ENCODE measurements around the gene ANK3. TPM values are rescaled to one million over a fixed set of nuclear protein-coding genes. Genes with fewer than 3 reads are reported as not detected.

Gene ANK3
- total RNA-seq, 4 donors from 2014 or later: 34.8 to 91.3 (median 56.7) TPM

- intact Hi-C loops (cut with DNase I; ENCODE audit: low total_unique reads): no loop called here
- H3K4me3 ChIP-seq: no peak overlapping the region
Observed at GRCh38 chr10:60299390-60299778, 90.3 kb downstream of the ANK3 start.

GRCh38 chr10:60298408-60299389 lies 91.0 kb downstream of the ANK3 start:
- H3K27ac ChIP-seq: no peak overlapping the region
- intact Hi-C loops (cut with DNase I; ENCODE audit: low total_unique reads): no loop called here
- no peaks in the 10 kb centered on the region for H3K9me3 ChIP-seq
- TF ChIP-seq, protein P1, sequence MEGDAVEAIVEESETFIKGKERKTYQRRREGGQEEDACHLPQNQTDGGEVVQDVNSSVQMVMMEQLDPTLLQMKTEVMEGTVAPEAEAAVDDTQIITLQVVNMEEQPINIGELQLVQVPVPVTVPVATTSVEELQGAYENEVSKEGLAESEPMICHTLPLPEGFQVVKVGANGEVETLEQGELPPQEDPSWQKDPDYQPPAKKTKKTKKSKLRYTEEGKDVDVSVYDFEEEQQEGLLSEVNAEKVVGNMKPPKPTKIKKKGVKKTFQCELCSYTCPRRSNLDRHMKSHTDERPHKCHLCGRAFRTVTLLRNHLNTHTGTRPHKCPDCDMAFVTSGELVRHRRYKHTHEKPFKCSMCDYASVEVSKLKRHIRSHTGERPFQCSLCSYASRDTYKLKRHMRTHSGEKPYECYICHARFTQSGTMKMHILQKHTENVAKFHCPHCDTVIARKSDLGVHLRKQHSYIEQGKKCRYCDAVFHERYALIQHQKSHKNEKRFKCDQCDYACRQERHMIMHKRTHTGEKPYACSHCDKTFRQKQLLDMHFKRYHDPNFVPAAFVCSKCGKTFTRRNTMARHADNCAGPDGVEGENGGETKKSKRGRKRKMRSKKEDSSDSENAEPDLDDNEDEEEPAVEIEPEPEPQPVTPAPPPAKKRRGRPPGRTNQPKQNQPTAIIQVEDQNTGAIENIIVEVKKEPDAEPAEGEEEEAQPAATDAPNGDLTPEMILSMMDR (IDR thresholded peaks at IDR 0.05): no peak
- TF ChIP-seq POLR2A (IDR thresholded peaks at IDR 0.05): no peak
- DNase-seq: no peak
- no peak overlapping the region for H3K4me3 ChIP-seq
- no peaks in the 10 kb centered on the region for H3K36me3 ChIP-seq
- no peaks in the 10 kb centered on the region for H3K4me1 ChIP-seq
- no peaks in the 10 kb centered on the region for H3K27me3 ChIP-seq

More at GRCh38 chr10:60299390-60299778, 90.3 kb downstream of the ANK3 start:
- Histone ChIP-seq H3K27ac (no peak overlapping the region), H3K36me3 (no peaks in the 10 kb centered on the region), H3K4me1 (no peaks in the 10 kb centered on the region), H3K27me3 (no peaks in the 10 kb centered on the region), H3K9me3 (no peaks in the 10 kb centered on the region)
- no peak for DNase-seq
- no peak for TF ChIP-seq POLR2A (IDR thresholded peaks at IDR 0.05)
- TF ChIP-seq, protein P1 (IDR thresholded peaks at IDR 0.05): no peak

- intact Hi-C loops (cut with DNase I; ENCODE audit: low total_unique reads): no loop called here
- no peaks in the 10 kb centered on the region for H3K36me3 ChIP-seq
- no peak for DNase-seq
- no peaks in the 10 kb centered on the region for H3K27me3 ChIP-seq
- H3K27ac ChIP-seq: no peak overlapping the region
- no peaks in the 10 kb centered on the region for H3K9me3 ChIP-seq
- no peak overlapping the region for H3K4me3 ChIP-seq
- no peaks in the 10 kb centered on the region for H3K4me1 ChIP-seq
- TF ChIP-seq, protein P1 (IDR thresholded peaks at IDR 0.05): no peak
- TF ChIP-seq POLR2A (IDR thresholded peaks at IDR 0.05): no peak
Observed at GRCh38 chr10:60296073-60296472, 93.6 kb downstream of the ANK3 start.

GRCh38 chr10:60295028-60295937 lies 94.4 kb downstream of the ANK3 start:
- intact Hi-C loops (cut with DNase I; ENCODE audit: low total_unique reads): no loop called here
- no peak for DNase-seq
- no peaks in the 10 kb centered on the region for H3K4me1 ChIP-seq
- H3K9me3 ChIP-seq: no peaks in the 10 kb centered on the region
- TF ChIP-seq, protein P1 (IDR thresholded peaks at IDR 0.05): no peak
- TF ChIP-seq POLR2A (IDR thresholded peaks at IDR 0.05): no peak
- H3K27ac ChIP-seq: no peak overlapping the region
- H3K4me3 ChIP-seq: no peak overlapping the region
- no peaks in the 10 kb centered on the region for H3K27me3 ChIP-seq
- no peaks in the 10 kb centered on the region for H3K36me3 ChIP-seq

Measured in uterus (tissue), 4 donors.